ENCODE measurements around the gene FOXP1.

Gene FOXP1

GRCh38 chr3:71008350-71008935, 575.1 kb downstream of the FOXP1 start:
- TF ChIP-seq CTCF (IDR thresholded peaks at IDR 0.05; ENCODE audit: extremely low read depth, insufficient read depth, missing control alignments), result no peak
- in situ Hi-C loops (cut with MboI; ENCODE audit: low pct_unique_long_range_greater_than_20kb, low sequenced_read_pairs, unreplicated experiment), result loop anchor here (25.0 kb wide), 1 partner anchor 579 kb away; the partner anchor contains the start of gene FOXP1
- DNase-seq (ENCODE audit: low spot score), result no peak

- in situ Hi-C loops (cut with MboI; ENCODE audit: low pct_unique_long_range_greater_than_20kb, low sequenced_read_pairs, unreplicated experiment), result loop anchor here (25.0 kb wide), 1 partner anchor 580 kb away; the partner anchor contains the start of gene FOXP1
- peak; percentile 17 for DNase-seq (ENCODE audit: low spot score)
- TF ChIP-seq CTCF (IDR thresholded peaks at IDR 0.05; ENCODE audit: extremely low read depth, insufficient read depth, missing control alignments), result peak; percentile 49
Observed at GRCh38 chr3:71006810-71007785, 576.4 kb downstream of the FOXP1 start.

GRCh38 chr3:71005702-71006321, 577.7 kb downstream of the FOXP1 start:
- in situ Hi-C loops (cut with MboI; ENCODE audit: low pct_unique_long_range_greater_than_20kb, low sequenced_read_pairs, unreplicated experiment), result loop anchor here (25.0 kb wide), 1 partner anchor 581 kb away; the partner anchor contains the start of gene FOXP1
- DNase-seq (ENCODE audit: low spot score), result no peak
- TF ChIP-seq CTCF (IDR thresholded peaks at IDR 0.05; ENCODE audit: extremely low read depth, insufficient read depth, missing control alignments), result no peak

GRCh38 chr3:71003511-71003910, 580.0 kb downstream of the FOXP1 start:
- in situ Hi-C loops (cut with MboI; ENCODE audit: low pct_unique_long_range_greater_than_20kb, low sequenced_read_pairs, unreplicated experiment), result loop anchor here (25.0 kb wide), 1 partner anchor 584 kb away; the partner anchor contains the start of gene FOXP1
- no peak for DNase-seq (ENCODE audit: low spot score)
- TF ChIP-seq CTCF (IDR thresholded peaks at IDR 0.05; ENCODE audit: extremely low read depth, insufficient read depth, missing control alignments), result no peak

- no peak for TF ChIP-seq CTCF (IDR thresholded peaks at IDR 0.05; ENCODE audit: extremely low read depth, insufficient read depth, missing control alignments)
- DNase-seq (ENCODE audit: low spot score), result no peak
- in situ Hi-C loops (cut with MboI; ENCODE audit: low pct_unique_long_range_greater_than_20kb, low sequenced_read_pairs, unreplicated experiment), result loop anchor here (25.0 kb wide), 1 partner anchor 585 kb away; the partner anchor contains the start of gene FOXP1
Observed at GRCh38 chr3:71002298-71002697, 581.2 kb downstream of the FOXP1 start.

GRCh38 chr3:71001303-71001830, 582.2 kb downstream of the FOXP1 start:
- no peak for TF ChIP-seq CTCF (IDR thresholded peaks at IDR 0.05; ENCODE audit: extremely low read depth, insufficient read depth, missing control alignments)
- in situ Hi-C loops (cut with MboI; ENCODE audit: low pct_unique_long_range_greater_than_20kb, low sequenced_read_pairs, unreplicated experiment), result loop anchor here (25.0 kb wide), 1 partner anchor 586 kb away; the partner anchor contains the start of gene FOXP1
- no peak for DNase-seq (ENCODE audit: low spot score)

Measured in GM13977 (cell line).